HPDE6-E6E7 (cell line): ENCODE data around the gene BOK.
"Not testable (repeated sequence)": the region's sequence is repeated elsewhere in the genome, so short reads cannot be mapped to it uniquely, and the experiment has no call there.

Experiments used
- DNase-seq: peaks from one replicate; pipeline ENCODE4 v3.0.0; 2011; ENCODE audit warnings: missing footprints; ENCODE audit errors: extremely low spot score

The BOK gene

GRCh38 chr2:241555711-241556110 is 2.8 kb upstream of the BOK start:
- DNase-seq = peak; percentile 60

GRCh38 chr2:241556746-241557145 is 1.8 kb upstream of the BOK start:
- DNase-seq = no peak

GRCh38 chr2:241559323-241560161 is 997 bp downstream of the BOK start:
- peak; percentile 54 for DNase-seq

GRCh38 chr2:241560162-241560882 is 1.8 kb downstream of the BOK start:
- no peak for DNase-seq

- DNase-seq = no peak
Observed at GRCh38 chr2:241560883-241561474, 2.4 kb downstream of the BOK start.

- peak; percentile 82 for DNase-seq
Observed at GRCh38 chr2:241561832-241562231, 3.3 kb downstream of the BOK start.

- no peak for DNase-seq
Observed at GRCh38 chr2:241562269-241562891, 3.8 kb downstream of the BOK start.

- DNase-seq = no peak
Observed at GRCh38 chr2:241563031-241563507, 4.5 kb downstream of the BOK start.

- no peak for DNase-seq
Observed at GRCh38 chr2:241563571-241563980, 5.0 kb downstream of the BOK start.

- no peak for DNase-seq
Observed at GRCh38 chr2:241563981-241564595, 5.5 kb downstream of the BOK start.

GRCh38 chr2:241564596-241565410 is 6.3 kb downstream of the BOK start:
- no peak for DNase-seq

- no peak for DNase-seq
Observed at GRCh38 chr2:241565411-241565810, 6.9 kb downstream of the BOK start.

- DNase-seq = not testable (repeated sequence)
Observed at GRCh38 chr2:241566021-241566420, 7.5 kb downstream of the BOK start.

GRCh38 chr2:241566468-241566867 is 7.9 kb downstream of the BOK start:
- no peak for DNase-seq

GRCh38 chr2:241567266-241567665 is 8.7 kb downstream of the BOK start:
- not testable (repeated sequence) for DNase-seq

GRCh38 chr2:241567776-241568175 is 9.2 kb downstream of the BOK start:
- no peak for DNase-seq

- no peak for DNase-seq
Observed at GRCh38 chr2:241568726-241569125, 10.2 kb downstream of the BOK start.

- no peak for DNase-seq
Observed at GRCh38 chr2:241569831-241570281, 11.3 kb downstream of the BOK start.

GRCh38 chr2:241570961-241571581 is 12.5 kb downstream of the BOK start:
- no peak for DNase-seq
